AG10803 (cell line): ENCODE measurements around the gene DYNC1H1.

Source experiments
- DNase-seq: peaks from one replicate; pipeline ENCODE4 v3.0.0; 2010; ENCODE audit warnings: low read depth
- H3K4me3 ChIP-seq: 2 replicates; pipeline ENCODE4 v1.5.1; 2011; ENCODE audit warnings: mild to moderate bottlenecking, low read length, control low read depth
- CTCF ChIP-seq: conservative IDR thresholded peaks from 2 replicates; pipeline ENCODE4 v1.5.1; 2011; ENCODE audit warnings: mild to moderate bottlenecking, low read length, control low read depth, inconsistent platforms

Gene DYNC1H1

GRCh38 chr14:101960225-101960624, 4.1 kb upstream of the DYNC1H1 start:
- no peak overlapping the region for H3K4me3 ChIP-seq
- peak; percentile 55 for TF ChIP-seq CTCF
- no peak for DNase-seq

- DNase-seq = peak; percentile 77
- peak; percentile 92 for TF ChIP-seq CTCF
- no peak overlapping the region for H3K4me3 ChIP-seq
These were observed 3.2 kb upstream of the DYNC1H1 start for GRCh38 chr14:101961011-101961721.

GRCh38 chr14:101961746-101962502, 2.4 kb upstream of the DYNC1H1 start:
- H3K4me3 ChIP-seq = no peak overlapping the region
- no peak for TF ChIP-seq CTCF
- no peak for DNase-seq

- DNase-seq = peak; percentile 88
- no peak for TF ChIP-seq CTCF
- H3K4me3 ChIP-seq = no peak overlapping the region
These were observed 1.9 kb upstream of the DYNC1H1 start for GRCh38 chr14:101962503-101962874.

- TF ChIP-seq CTCF = no peak
- no peak for DNase-seq
- H3K4me3 ChIP-seq = no peak overlapping the region
These were observed 1.3 kb upstream of the DYNC1H1 start for GRCh38 chr14:101963052-101963451.

- H3K4me3 ChIP-seq = peak overlapping the region; percentile 41
- no peak for DNase-seq
- TF ChIP-seq CTCF = no peak
These were observed 597 bp upstream of the DYNC1H1 start for GRCh38 chr14:101963656-101964296.
